H54 (cell line): ENCODE measurements around the gene BTBD3.

ENCODE experiments used
- DNase-seq: peaks from one replicate; pipeline ENCODE4 v3.0.0; 2011; ENCODE audit warnings: low spot score, mixed read lengths; ENCODE audit not compliant: insufficient read length
- FAIRE-seq: peaks from 3 replicates; lab custom pipeline; 2011; peaks lifted over from hg19 to GRCh38; lab: Jason Lieb, UNC
- POLR2A ChIP-seq: IDR thresholded peaks from 2 replicates; pipeline ENCODE4 v1.6.1; 2011; ENCODE audit warnings: low read depth, mild to moderate bottlenecking, low read length

The BTBD3 gene

GRCh38 chr20:11926292-11926998 is 8.8 kb downstream of the BTBD3 start:
- FAIRE-seq: no peak
- no peak for TF ChIP-seq POLR2A
- DNase-seq: no peak

- DNase-seq (no peak), FAIRE-seq (no peak)
- TF ChIP-seq POLR2A: no peak
Observed at GRCh38 chr20:11929947-11930346, 12.3 kb downstream of the BTBD3 start.

GRCh38 chr20:11935212-11936154 is 17.8 kb downstream of the BTBD3 start:
- FAIRE-seq: no peak
- no peak for DNase-seq
- no peak for TF ChIP-seq POLR2A

- FAIRE-seq (no peak), DNase-seq (no peak)
- TF ChIP-seq POLR2A: no peak
Observed at GRCh38 chr20:11936157-11936556, 18.5 kb downstream of the BTBD3 start.

- TF ChIP-seq POLR2A: no peak
- FAIRE-seq (no peak), DNase-seq (no peak)
Observed at GRCh38 chr20:11937230-11937629, 19.5 kb downstream of the BTBD3 start.

- no peak for TF ChIP-seq POLR2A
- DNase-seq: no peak
- no peak for FAIRE-seq
Observed at GRCh38 chr20:11941593-11942246, 24.0 kb downstream of the BTBD3 start.

- DNase-seq: no peak
- FAIRE-seq: no peak
- TF ChIP-seq POLR2A: no peak
Observed at GRCh38 chr20:11943778-11944177, 26.1 kb downstream of the BTBD3 start.

- FAIRE-seq (no peak), DNase-seq (no peak)
- no peak for TF ChIP-seq POLR2A
Observed at GRCh38 chr20:11948806-11949205, 31.1 kb downstream of the BTBD3 start.

- FAIRE-seq (no peak), DNase-seq (no peak)
- no peak for TF ChIP-seq POLR2A
Observed at GRCh38 chr20:11949711-11950110, 32.0 kb downstream of the BTBD3 start.

GRCh38 chr20:11951696-11952095 is 34.0 kb downstream of the BTBD3 start:
- DNase-seq (no peak), FAIRE-seq (no peak)
- no peak for TF ChIP-seq POLR2A

- TF ChIP-seq POLR2A: no peak
- no peak for DNase-seq
- no peak for FAIRE-seq
Observed at GRCh38 chr20:11952639-11953038, 34.9 kb downstream of the BTBD3 start.

GRCh38 chr20:11957911-11958310 is 40.2 kb downstream of the BTBD3 start:
- no peak for FAIRE-seq
- TF ChIP-seq POLR2A: no peak

GRCh38 chr20:11958855-11959254 is 41.2 kb downstream of the BTBD3 start:
- FAIRE-seq (no peak), DNase-seq (no peak)
- TF ChIP-seq POLR2A: no peak

More at GRCh38 chr20:11957911-11958310, 40.2 kb downstream of the BTBD3 start:
- DNase-seq: no peak

- TF ChIP-seq POLR2A: no peak
- no peak for FAIRE-seq
- no peak for DNase-seq
Observed at GRCh38 chr20:11965602-11966001, 47.9 kb downstream of the BTBD3 start.
